Stomach smooth muscle (tissue), 2 donors: ENCODE data around the gene PPFIBP2.

Experiments used
- H3K27ac ChIP-seq: one replicate; pipeline ENCODE4 v1.7.0; 2013; ENCODE audit warnings: mild to moderate bottlenecking, low read length, inconsistent platforms
- H3K27me3 ChIP-seq, 2 donors: one replicate each; pipeline ENCODE4 v1.7.0; 2013; ENCODE audit warnings: low read length in 2 of 2; ENCODE audit not compliant: insufficient read depth in 2 of 2, control insufficient read depth in 1 of 2
- H3K36me3 ChIP-seq, 2 donors: one replicate each; pipeline ENCODE4 v1.7.0; 2013; ENCODE audit warnings: low read length in 2 of 2; ENCODE audit not compliant: control insufficient read depth in 2 of 2, insufficient read depth in 2 of 2
- H3K4me1 ChIP-seq: one replicate; pipeline ENCODE4 v1.7.0; 2013; ENCODE audit warnings: low read length; ENCODE audit not compliant: control insufficient read depth, insufficient read depth
- H3K4me3 ChIP-seq, 2 donors: one replicate each; pipeline ENCODE4 v1.7.0; 2013; ENCODE audit warnings: low read length in 2 of 2
- H3K9ac ChIP-seq, 2 donors: one replicate each; pipeline ENCODE4 v1.7.0; 2013; ENCODE audit warnings: low read length in 2 of 2, mild to moderate bottlenecking in 1 of 2
- H3K9me3 ChIP-seq, 2 donors: one replicate each; pipeline ENCODE4 v1.7.0; 2013; ENCODE audit warnings: low read length in 2 of 2; ENCODE audit not compliant: control insufficient read depth in 2 of 2
- donor health status: healthy.
- donor health status: Pancreatic carcinoma.

The PPFIBP2 gene

DNA sequence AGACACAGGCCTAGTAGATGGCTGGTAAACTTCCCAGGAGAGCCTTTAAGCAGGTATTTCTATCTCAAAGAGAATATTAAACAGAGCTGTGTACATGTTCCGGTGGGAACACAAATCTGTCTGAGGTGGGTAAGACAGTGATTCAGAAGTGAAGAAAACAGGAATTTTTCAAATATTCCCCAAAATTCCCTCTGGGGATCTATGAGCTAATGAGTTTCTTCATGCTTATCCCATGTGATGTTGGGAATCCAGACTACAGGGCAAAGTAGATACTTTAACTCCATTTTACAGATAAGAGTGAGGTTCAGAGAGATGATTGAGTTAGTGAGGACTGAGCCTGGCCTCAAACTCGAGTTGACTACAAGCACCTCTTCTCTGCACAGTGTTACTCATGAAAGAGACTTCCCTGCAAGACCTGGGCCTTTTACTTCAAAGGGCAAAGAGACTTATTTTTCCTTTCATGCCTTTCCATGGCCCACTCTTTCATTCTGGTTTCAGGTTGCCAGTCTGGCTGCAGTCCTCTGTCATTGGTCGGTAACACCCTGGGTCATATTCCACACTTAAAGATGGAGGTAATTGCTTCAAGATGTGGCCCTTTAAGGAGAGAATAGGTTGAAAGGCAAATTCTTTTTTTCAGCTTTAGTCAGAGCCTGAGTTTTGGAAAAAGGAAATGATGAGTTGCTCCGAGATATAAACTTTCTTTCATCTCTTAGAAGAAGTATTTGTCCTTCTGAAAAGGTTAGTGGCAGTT is 89.4 kb downstream of the PPFIBP2 start:
- peaks cover 0 to 3% of the 10 kb centered on the region in 2 donors for H3K36me3 ChIP-seq
- H3K27ac ChIP-seq, result no peak overlapping the region
- no peak overlapping the region for H3K4me3 ChIP-seq
- peaks cover 7% of the 10 kb centered on the region for H3K4me1 ChIP-seq
- no peak overlapping the region for H3K9ac ChIP-seq
- no peaks in the 10 kb centered on the region for H3K9me3 ChIP-seq
- no peaks in the 10 kb centered on the region for H3K27me3 ChIP-seq

DNA sequence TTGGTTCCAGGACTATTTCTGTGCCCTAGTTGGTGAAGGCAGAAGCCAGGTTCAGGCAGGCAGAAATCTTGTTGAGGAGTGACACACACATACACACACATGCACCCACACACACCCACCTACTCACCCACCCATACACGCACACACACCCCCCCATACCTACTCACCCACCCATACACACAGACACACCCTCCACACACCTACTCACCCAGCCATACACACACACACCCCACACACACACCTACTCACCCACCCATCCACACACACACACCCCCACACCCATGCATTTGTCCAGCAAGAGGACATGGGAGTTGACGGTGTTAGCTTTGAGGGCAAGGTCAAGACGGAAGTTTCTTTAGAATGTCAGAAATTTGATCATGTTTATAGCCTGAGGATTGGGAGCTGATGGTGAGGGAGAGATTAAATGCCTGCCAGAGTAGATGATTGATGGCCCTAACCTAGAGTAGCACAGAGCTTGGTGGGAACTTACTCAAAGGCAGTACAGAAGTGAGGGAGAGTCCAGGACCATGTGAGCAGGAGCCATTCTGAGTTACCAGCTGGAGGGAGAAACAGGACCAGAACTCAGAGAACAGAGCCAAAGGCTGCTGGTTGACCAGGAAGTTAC is 90.6 kb downstream of the PPFIBP2 start:
- H3K27ac ChIP-seq, result no peak overlapping the region
- H3K9ac ChIP-seq, result no peak overlapping the region
- no peak overlapping the region for H3K4me3 ChIP-seq
- no peaks in the 10 kb centered on the region for H3K27me3 ChIP-seq
- H3K4me1 ChIP-seq, result peaks cover 7% of the 10 kb centered on the region
- no peaks in the 10 kb centered on the region for H3K9me3 ChIP-seq
- no peaks in the 10 kb centered on the region for H3K36me3 ChIP-seq

DNA sequence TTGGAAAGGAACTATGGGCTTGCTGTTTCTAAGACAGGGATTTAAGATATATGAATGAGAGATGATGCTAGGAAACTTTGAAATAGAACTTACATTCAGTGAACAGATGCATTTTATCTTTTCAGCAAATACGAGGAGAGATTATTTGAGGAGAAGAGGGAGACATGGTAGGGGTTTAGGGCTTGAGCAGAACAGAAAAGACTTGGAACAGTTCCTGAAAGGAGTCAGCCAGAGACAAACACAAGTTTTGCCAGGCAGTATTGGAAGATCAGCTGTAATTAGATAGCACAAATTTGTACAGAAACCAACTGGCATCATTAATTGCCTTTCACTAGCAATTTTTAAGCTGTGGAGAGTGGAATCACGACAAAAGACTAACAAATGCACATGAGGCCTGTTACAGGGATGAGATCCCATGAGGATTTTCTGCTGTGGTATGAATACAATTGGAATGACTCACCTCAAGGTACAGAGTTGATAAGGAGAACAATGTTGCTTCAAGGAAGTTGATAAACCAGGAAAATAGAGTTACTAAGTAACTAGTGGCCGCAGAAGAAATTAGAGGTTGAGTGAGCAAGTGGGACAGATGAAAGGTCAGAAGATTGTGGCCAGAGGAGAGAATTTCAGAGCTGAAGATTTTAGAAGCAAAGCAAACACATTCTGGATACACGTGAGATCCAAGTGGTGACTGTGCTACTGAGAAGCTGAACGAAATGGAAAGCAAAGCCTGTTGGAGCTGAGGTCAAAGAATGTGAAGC is 91.6 kb downstream of the PPFIBP2 start:
- Histone ChIP-seq H3K36me3 (no peaks in the 10 kb centered on the region), H3K4me1 (peaks cover 3% of the 10 kb centered on the region), H3K9me3 (no peaks in the 10 kb centered on the region), H3K4me3 (no peak overlapping the region), H3K27ac (no peak overlapping the region), H3K9ac (no peak overlapping the region), H3K27me3 (no peaks in the 10 kb centered on the region)

GRCh38 chr11:7606496-7606895 is 92.7 kb downstream of the PPFIBP2 start:
- Histone ChIP-seq H3K27ac (no peak overlapping the region), H3K36me3 (no peaks in the 10 kb centered on the region), H3K27me3 (no peaks in the 10 kb centered on the region), H3K9ac (no peak overlapping the region), H3K4me3 (no peak overlapping the region), H3K4me1 (no peaks in the 10 kb centered on the region), H3K9me3 (no peaks in the 10 kb centered on the region)

DNA sequence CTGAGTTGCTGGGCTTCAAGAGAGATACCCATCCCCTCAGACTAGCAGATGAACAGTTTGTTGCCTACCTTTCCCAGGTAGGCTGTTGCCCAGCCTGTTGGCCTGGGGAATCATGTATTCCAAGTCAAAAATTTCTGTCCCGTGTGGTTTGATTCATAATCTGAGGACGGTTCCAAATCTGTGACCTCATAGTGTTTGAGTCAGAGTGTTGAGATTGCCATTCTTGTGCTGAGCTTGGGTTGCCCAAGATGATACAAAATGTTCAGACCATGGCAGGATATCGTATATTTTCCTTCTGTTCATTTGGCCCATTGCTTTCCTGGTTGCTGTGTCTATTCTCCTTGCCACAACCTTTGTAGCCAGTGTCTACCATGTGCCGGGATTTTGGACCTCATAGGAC is 95.2 kb downstream of the PPFIBP2 start:
- Histone ChIP-seq H3K9ac (no peak overlapping the region), H3K27ac (no peak overlapping the region), H3K36me3 (no peaks in the 10 kb centered on the region), H3K4me3 (no peak overlapping the region), H3K4me1 (no peaks in the 10 kb centered on the region), H3K9me3 (no peaks in the 10 kb centered on the region), H3K27me3 (no peaks in the 10 kb centered on the region)

GRCh38 chr11:7609521-7609920 is 95.7 kb downstream of the PPFIBP2 start:
- Histone ChIP-seq H3K9ac (no peak overlapping the region), H3K9me3 (no peaks in the 10 kb centered on the region), H3K36me3 (no peaks in the 10 kb centered on the region), H3K27me3 (no peaks in the 10 kb centered on the region), H3K4me3 (no peak overlapping the region), H3K4me1 (no peaks in the 10 kb centered on the region), H3K27ac (no peak overlapping the region)

DNA sequence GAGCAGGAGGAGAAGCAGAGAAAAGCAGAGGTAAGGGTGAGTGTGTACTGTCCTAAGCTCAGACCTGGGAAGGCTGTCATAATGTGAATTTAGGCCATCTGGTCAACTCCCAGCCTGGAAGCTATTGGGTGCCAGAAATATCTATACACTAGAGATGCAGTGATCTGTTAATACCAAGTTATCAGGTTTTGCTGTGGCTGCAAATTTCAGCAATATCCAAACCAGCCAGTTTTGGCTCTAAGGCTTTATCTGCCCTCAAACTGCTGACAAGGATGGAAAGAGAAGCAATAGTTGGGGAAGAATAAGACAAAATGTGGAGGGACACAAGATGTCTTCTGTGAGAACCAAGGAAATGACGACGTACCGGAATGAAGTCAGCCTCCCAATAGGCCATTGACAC is 96.6 kb downstream of the PPFIBP2 start:
- Histone ChIP-seq H3K27ac (no peak overlapping the region), H3K9ac (no peak overlapping the region), H3K27me3 (no peaks in the 10 kb centered on the region), H3K9me3 (no peaks in the 10 kb centered on the region), H3K36me3 (no peaks in the 10 kb centered on the region), H3K4me3 (no peak overlapping the region), H3K4me1 (no peaks in the 10 kb centered on the region)

DNA sequence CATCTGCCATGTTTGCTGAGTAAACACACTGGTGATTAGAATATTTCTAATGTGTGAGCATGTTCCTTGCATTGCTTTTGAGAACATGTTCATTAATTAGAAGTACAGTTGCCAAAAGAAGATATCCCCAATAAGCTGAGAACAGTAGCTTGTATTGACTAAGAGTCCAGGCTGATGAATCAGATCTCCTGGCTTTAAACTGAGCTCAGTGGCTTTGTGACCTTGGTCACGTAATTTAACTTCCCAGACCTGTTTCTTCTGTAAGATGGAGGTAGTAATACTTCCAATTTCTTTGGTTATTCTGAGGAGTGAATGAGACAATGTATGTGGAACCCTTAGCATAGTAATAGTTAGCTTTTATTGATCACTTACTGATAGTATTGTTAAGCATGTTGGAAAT is 97.6 kb downstream of the PPFIBP2 start:
- Histone ChIP-seq H3K4me1 (no peaks in the 10 kb centered on the region), H3K9ac (no peak overlapping the region), H3K27me3 (no peaks in the 10 kb centered on the region), H3K9me3 (no peaks in the 10 kb centered on the region), H3K4me3 (no peak overlapping the region), H3K36me3 (no peaks in the 10 kb centered on the region), H3K27ac (no peak overlapping the region)

- no peak overlapping the region for H3K9ac ChIP-seq
- no peak overlapping the region for H3K4me3 ChIP-seq
- no peaks in the 10 kb centered on the region for H3K9me3 ChIP-seq
- no peaks in the 10 kb centered on the region for H3K36me3 ChIP-seq
- H3K4me1 ChIP-seq, result no peaks in the 10 kb centered on the region
- no peak overlapping the region for H3K27ac ChIP-seq
- H3K27me3 ChIP-seq, result no peaks in the 10 kb centered on the region
These were observed 98.4 kb downstream of the PPFIBP2 start for GRCh38 chr11:7612056-7612660.

- no peaks in the 10 kb centered on the region for H3K9me3 ChIP-seq
- H3K27ac ChIP-seq, result no peak overlapping the region
- no peak overlapping the region for H3K4me3 ChIP-seq
- H3K4me1 ChIP-seq, result no peaks in the 10 kb centered on the region
- no peaks in the 10 kb centered on the region for H3K27me3 ChIP-seq
- H3K9ac ChIP-seq, result no peak overlapping the region
- H3K36me3 ChIP-seq, result peaks cover 0 to under 1% of the 10 kb centered on the region in 2 donors
These were observed 99.0 kb downstream of the PPFIBP2 start for GRCh38 chr11:7612661-7613393.
